Activated CD8-positive, alpha-beta memory T cell treated with anti-CD3 and anti-CD28 coated beads for 36 hours (primary cell): Measurements from ENCODE around the gene PPP4R3A. TPM values are rescaled to one million over a fixed set of nuclear protein-coding genes. Genes with fewer than 3 reads are reported as not detected.
"Not testable (repeated sequence)": the region's sequence is repeated elsewhere in the genome, so short reads cannot be mapped to it uniquely, and the experiment has no call there.

Experiments used
- CTCF ChIA-PET: fragments of 350-600 bp; sonication (Branson Sonifier 250); formaldehyde crosslinking; loops from one replicate; lab custom pipeline; 2021; ENCODE audit warnings: antibody characterized with exemption; lab: Charles Lee
- POLR2A ChIA-PET: fragments of 350-600 bp; sonication (Branson Sonifier 250); formaldehyde crosslinking; loops from one replicate; lab custom pipeline; 2021; ENCODE audit warnings: antibody characterized with exemption; lab: Charles Lee
- total RNA-seq, 2 experiments: library from RNA; stranded (reverse); gene quantifications; one replicate each; pipeline ENCODE4 v1.2.3, GENCODE V29; 2021

The PPP4R3A gene
- 100 to 1,000 TPM; 127 to 136 TPM for total RNA-seq

DNA sequence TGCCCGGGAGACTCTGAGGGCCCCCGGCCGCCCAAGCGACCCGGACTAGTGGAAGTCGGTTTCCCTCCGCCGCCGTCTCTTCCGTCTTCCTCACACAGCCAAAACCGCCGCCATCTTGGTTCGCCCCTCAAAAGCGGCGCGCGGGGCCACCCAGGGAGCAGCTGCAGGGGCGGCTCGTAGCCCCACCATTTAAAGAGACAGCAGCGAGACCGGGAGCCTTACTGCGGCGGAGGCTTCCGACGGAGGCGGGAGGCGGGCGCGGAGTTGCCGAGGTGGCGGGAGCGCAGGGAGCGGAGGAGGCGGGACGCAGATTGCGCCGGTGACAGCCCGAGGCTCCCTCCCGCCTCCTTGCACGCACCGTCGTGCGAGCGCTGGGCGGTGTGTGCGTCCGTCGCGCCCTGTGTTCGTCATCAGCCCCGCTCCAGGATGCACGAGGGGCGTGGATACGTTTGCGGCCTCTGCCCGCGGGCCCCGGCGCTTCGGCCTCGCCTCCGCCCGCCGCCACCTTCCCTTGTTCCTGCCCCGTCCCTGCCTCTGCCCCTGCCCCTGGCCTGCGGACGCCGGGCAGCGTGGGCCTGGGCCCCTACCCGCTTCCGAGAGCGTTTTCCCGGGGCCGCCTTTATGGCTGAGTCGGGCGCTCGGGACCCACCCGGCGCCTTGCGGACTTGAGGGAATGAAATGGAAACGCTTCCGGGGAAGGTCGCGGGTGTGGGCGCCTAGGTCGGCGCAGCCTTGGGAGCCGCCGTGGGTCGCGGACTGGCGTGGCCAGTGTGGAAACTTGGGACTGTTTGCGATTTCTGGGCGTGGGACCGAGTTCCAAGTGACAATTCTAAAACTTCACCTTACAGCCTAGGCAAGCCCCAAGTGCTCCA is at the start of gene PPP4R3A:
Gene PPP4R3A, minus strand, starts transcription at position 140 of the 872 bp plus-strand sequence. CDS start 663 bp downstream, outside the sequence.
- CTCF ChIA-PET, result no interaction called here
- POLR2A ChIA-PET, result interaction anchor here (0.7 to 2.3 kb wide), 2 partner anchors 16 to 26 kb away, joined by 3 to 10 read pairs; no protein-coding TSS in a partner anchor

GRCh38 chr14:91555531-91555930 is 45.4 kb upstream of the PPP4R3A start:
- ChIA-PET CTCF (no interaction called here), POLR2A (no interaction called here)

- POLR2A ChIA-PET, result no interaction called here
- CTCF ChIA-PET, result no interaction called here
These were observed 44.6 kb upstream of the PPP4R3A start for GRCh38 chr14:91554535-91555332.

- CTCF ChIA-PET, result no interaction called here
- POLR2A ChIA-PET, result no interaction called here
These were observed 38.0 kb upstream of the PPP4R3A start for GRCh38 chr14:91548108-91548507.

DNA sequence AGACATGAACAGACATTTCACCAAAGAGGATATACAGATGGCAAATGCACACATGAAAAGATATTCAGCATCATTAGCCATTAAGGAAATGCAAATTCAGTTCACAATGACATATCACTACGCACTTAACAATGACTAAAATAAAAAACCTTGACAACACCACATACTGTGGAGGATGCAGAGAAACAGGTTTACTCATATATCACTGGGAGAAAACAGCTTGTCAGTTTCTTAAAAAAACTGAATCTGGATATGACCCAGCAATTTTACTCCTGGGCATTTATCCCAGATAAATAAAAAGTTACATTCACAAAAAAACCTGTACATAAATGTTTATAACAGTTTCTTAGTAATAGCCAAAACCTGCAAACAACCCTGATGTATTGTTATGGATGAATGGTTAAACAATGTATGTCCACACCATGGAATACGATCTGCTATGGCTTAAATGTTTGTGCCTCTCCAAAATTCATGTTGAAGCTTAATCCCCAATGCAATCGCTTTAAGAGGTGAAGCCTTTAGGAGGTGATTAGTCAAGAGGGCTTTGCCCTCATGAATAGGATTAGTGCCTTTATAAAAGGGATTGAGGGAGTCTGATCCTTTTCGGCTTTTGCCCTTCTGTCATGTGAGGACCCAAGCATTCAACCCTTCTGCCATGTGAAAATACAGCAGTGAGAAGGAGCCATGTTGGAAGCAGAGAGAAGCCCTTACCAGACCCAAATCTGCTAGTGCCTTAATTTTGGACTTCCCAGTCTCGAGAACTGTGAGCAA is 36.0 kb upstream of the PPP4R3A start:
- ChIA-PET CTCF (no interaction called here), POLR2A (no interaction called here)

GRCh38 chr14:91545204-91545603 is 35.1 kb upstream of the PPP4R3A start:
- CTCF ChIA-PET, result no interaction called here
- POLR2A ChIA-PET, result no interaction called here

DNA sequence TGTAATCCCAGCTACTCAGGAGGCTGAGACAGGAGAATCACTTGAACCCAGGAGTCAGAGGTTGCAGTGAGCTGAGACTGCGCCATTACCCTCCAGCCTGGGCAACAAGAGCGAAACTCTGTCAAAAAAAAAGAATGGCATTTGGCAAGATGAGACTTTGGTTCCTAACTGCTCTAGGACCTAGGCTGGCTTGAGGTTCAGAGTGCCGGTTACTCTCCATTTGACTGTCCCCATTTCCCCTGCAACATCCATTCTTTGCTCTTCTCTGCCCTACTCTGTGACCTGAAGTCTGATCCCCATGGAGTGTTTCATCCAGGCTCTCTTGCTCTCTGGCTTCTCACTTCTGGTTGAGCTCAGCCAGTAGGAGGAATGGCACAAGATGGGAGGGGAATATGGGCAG is 26.2 kb upstream of the PPP4R3A start:
- ChIA-PET CTCF (no interaction called here), POLR2A (no interaction called here)

DNA sequence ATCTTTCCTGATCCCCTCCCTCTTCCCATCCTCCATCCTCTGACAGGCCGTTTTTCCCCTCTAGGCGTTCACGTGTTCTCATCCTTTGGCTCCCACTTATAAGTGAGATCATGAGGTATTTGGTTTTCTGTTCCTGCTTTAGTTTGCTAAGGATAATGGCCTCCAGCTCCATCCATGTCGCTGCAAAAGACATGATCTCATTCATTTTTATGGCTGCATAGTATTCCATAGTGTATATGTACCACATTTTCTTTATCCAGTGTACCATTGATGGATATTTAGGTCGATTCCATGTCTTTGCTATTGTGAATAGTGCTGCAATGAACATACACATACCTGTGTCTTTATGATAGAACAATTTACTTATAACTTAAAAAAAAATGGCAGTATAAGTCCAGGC is 23.9 kb upstream of the PPP4R3A start:
- CTCF ChIA-PET, POLR2A ChIA-PET: not testable (repeated sequence)

GRCh38 chr14:91533623-91534022 is 23.5 kb upstream of the PPP4R3A start:
- POLR2A ChIA-PET, result no interaction called here
- CTCF ChIA-PET, result no interaction called here

- ChIA-PET POLR2A (no interaction called here), CTCF (no interaction called here)
These were observed 13.9 kb upstream of the PPP4R3A start for GRCh38 chr14:91523972-91524371.

DNA sequence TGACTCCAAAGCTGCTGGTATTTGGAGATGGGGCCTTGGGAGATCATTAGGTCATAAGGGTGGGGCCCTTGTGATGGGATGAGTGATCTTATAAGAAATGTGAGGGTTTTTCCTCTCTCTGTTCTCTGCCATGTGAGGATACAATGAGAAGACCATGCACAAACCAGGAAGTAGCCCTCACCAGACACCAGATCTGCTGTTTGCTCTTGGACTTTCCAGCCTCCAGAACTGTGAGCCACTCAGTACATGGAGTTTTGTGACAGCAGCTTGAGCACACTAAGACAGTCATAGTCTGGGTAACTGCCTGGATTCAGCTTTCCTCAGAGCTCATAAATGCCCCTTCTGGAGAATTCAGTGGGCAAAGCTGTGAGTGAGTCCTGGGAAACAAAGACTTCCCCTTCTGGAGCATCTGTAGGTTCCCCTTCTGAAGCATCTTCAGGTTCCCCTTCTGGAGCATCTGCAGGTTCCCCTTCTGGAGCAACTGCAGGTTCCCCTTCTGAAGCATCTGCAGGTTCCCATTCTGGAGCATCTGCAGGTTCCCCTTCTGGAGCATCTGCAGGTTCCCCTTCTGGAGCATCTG is 11.0 kb upstream of the PPP4R3A start:
- CTCF ChIA-PET, result no interaction called here

GRCh38 chr14:91520138-91520537 is 10.0 kb upstream of the PPP4R3A start:
- CTCF ChIA-PET, result no interaction called here
- POLR2A ChIA-PET, result no interaction called here

More for the DNA sequence above, 11.0 kb upstream of the PPP4R3A start:
- POLR2A ChIA-PET, result interaction anchor here (0.5 kb wide), 1 partner anchor 324 kb away, joined by 4 read pairs; no protein-coding TSS in a partner anchor

DNA sequence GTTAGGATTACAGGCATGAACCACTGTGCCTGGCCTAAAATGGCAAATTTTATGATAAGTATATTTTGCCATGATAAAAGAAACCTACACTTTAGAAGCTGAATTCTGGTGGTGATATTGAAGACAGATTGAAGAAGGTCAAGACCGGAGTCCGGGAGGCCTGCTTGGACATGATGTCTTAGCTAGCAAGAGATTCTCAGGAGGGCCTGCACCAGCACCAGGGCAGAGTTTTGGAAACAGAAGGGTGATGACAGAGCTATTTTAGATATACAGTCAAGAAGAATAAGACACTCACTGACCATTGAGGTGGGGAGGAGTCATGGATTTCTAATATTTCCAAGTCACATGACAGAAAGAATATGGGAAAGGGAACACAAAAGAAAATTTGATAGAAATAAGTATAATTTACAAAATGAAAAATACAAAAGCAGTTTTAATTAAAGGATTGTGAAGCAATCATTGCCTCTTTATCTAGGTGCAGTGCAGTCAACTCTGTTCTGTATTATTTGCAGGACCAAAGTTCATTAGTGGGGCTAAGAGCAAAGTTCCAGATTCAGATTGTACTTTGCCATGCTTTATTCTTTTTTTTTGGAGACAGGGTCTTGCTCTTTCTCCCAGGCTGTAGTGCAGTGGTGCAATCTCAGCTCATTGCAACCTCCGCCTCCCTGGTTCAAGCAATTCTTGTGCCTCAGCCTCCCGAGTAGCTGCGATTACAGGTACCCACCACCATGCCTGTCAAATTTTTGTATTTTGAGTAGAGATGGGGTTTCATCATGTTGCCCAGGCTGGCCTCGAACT is 9.3 kb upstream of the PPP4R3A start:
- POLR2A ChIA-PET, result no interaction called here
- CTCF ChIA-PET, result no interaction called here

- CTCF ChIA-PET, result no interaction called here
These were observed 6.7 kb upstream of the PPP4R3A start for GRCh38 chr14:91516663-91517388.

GRCh38 chr14:91515979-91516378 is 5.9 kb upstream of the PPP4R3A start:
- CTCF ChIA-PET, result no interaction called here

More at GRCh38 chr14:91516663-91517388, 6.7 kb upstream of the PPP4R3A start:
- POLR2A ChIA-PET, result no interaction called here

DNA sequence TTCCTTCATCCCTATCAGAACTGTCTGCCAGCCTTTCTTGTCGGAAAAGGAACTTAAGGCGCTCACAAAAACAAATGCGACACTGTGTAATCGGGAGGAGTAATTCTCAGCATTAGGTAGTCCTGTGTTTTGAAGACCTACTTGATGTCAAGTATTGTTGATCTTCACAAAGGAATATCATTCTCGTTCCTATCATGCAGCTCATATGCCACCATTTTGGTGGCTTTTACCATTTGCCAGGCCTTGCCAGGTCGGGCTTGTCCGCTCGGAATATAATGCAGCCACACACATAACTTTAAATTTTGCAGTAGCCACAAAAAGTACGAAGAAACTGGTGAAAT is 903 bp upstream of the PPP4R3A start:
- ChIA-PET CTCF (no interaction called here), POLR2A (no interaction called here)

More at GRCh38 chr14:91515979-91516378, 5.9 kb upstream of the PPP4R3A start:
- POLR2A ChIA-PET, result no interaction called here

- ChIA-PET POLR2A (interaction anchor here (0.7 to 2.3 kb wide), 2 partner anchors 15 to 25 kb away, joined by 3 to 10 read pairs; no protein-coding TSS in a partner anchor), CTCF (interaction anchor here (1.1 kb wide), 1 partner anchor 64 kb away, joined by 3 read pairs; no protein-coding TSS in a partner anchor)
These were observed 286 bp downstream of the PPP4R3A start for GRCh38 chr14:91509878-91510170.
